ENCODE data around the gene ARPC1B.
"Not testable (repeated sequence)": the region's sequence is repeated elsewhere in the genome, so short reads cannot be mapped to it uniquely, and the experiment has no call there.

Gene ARPC1B

DNA sequence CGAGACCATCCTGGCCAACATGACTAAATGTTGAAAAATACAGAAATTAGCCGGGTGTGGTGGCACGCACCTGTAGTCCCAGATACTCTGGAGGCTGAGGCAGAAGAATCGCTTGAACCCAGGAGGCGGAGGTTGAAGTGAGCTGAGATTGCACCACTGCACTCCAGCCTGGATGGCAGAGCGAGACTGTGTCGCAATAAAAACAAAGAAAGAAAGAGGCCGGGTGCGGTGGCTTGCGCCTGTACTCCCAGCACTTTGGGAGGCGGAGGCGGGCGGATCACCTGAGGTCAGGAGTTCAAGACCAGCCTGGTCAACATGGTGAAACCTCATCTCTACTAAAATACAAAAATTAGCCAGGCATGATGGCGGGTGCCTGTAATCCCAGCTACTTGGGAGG, 12.7 kb downstream of the ARPC1B start:
- not testable (repeated sequence) for DNase-seq

DNA sequence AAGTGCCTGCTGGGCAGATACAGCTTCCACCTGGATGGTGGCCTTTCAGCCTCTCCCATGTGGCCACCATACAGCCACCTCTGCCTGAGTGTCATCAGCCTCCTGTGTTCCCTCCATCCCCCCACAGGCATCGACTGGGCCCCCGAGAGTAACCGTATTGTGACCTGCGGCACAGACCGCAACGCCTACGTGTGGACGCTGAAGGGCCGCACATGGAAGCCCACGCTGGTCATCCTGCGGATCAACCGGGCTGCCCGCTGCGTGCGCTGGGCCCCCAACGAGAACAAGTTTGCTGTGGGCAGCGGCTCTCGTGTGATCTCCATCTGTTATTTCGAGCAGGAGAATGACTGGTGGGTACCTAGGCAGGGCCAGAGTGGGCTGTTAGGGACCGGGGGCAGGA, 13.4 kb downstream of the ARPC1B start:
- DNase-seq = no peak

DNA sequence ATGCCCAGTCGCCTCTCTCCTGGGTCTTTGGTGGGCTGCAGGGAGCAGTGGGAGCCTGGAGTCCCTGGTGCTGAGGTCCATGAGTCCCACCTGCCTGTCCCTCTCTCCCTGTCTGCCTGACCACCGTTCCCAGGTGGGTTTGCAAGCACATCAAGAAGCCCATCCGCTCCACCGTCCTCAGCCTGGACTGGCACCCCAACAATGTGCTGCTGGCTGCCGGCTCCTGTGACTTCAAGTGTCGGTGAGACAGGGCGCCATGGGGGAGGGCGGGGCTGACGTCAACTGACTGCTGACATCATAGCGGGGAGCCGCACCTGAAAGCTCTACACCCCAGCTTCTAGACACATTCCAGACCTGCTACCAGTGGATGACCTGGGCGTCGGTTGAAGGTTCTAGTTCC, 15.2 kb downstream of the ARPC1B start:
- DNase-seq = no peak

DNA sequence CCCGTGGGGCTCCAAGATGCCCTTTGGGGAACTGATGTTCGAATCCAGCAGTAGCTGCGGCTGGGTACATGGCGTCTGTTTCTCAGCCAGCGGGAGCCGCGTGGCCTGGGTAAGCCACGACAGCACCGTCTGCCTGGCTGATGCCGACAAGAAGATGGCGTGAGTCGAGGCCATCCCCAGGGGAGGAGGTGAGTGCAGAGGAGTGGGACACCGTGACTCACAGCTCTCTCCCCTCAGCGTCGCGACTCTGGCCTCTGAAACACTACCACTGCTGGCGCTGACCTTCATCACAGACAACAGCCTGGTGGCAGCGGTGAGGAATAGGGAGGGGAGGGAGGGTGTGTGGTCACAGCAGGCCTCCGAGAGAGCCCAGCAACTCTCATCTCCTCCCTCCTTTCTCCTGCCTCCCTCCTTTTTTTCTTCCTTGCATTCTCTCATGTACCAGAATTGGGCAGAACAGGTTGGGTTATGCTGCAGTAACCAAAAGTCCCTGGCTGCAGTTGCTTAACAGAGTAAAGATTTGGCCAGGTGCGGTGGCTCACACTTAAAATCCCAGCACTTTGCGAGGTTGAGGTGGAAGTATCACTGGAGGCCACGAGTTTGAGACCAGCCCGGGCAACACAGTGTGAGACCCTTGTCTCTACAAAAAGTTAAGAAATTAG, 16.5 kb downstream of the ARPC1B start:
- DNase-seq = no peak

DNA sequence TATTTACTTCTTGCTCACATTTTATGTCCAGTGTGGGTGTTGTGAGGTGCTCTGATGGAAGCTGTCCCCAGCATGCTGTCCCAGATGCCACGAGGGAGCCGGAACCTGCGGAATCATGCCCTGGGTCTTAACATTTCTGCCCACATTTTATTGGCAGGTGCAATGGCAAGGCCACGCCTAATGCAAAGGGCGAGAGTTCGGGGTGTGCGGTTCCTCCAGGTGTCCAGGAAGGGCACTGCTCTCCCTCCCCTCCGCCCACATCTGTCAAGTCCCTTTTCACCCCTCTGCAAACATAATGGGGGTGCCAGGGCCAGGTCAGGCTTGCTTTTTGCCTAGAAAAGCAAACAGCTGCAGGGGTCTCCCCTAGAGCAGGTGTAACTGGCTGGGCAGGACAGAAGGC, 17.5 kb downstream of the ARPC1B start:
- no peak for DNase-seq

DNA sequence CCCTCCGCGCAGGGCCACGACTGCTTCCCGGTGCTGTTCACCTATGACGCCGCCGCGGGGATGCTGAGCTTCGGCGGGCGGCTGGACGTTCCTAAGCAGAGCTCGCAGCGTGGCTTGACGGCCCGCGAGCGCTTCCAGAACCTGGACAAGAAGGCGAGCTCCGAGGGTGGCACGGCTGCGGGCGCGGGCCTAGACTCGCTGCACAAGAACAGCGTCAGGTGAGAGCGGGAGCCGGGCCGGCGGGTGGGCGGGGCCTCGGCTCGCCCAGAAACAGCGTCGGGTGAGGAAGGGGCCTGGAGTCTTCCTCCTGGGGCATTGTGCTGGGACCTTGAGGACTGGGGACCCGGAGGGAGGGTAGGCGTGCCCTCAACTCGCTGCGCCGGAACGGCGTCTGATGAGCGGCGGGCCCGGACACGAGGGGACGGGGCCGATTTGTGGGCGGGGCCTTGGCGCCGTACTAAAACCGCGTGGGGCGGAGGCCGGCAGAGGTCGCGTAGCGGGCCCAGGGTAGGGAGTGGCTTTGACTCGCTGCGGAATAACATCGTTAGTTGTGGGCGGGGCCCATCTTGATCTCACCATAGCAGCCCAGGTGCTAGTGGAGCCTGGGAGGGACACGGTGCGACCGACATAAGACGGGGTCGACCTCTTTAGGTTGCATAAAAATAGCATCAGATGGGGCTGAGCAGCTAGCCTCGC, 18.3 kb downstream of the ARPC1B start:
- DNase-seq = peak; percentile 87

DNA sequence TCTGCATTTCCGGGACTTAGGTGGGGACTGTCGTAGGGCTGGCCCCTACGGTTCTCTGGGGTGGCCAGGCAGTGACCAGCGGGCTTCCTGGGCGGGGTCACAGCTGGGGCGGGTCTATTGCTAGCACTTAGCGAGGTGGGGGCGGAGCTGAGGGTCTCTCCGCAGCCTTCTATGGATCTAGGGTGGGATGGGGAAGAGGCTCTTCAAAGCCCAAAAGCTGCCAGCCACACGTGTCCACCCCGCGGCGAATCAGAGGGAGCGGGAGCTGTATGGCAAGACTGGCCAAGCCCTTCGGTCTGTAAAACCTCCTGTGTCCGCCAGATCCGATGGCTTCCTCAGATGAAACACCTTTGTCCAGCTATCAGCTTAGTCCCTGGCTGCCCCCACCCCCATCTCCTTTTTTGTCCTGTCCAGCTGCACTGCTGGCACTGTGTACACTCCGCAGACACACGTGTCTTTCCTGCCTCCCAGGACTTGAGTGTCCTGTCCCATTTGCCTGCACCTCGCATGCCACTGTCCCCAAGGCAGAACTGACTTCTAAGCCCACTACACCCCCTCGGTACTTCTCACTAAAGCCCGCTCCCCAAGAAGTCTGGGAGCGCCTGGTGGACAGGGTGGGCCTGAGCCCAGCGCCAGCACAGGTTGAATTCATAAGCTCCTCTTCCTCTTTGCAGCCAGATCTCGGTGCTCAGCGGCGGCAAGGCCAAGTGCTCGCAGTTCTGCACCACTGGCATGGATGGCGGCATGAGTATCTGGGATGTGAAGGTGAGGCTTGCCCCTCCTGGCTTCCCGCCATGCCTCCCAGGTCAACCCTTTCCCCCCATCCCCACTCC, 19.0 kb downstream of the ARPC1B start:
- no peak for DNase-seq

DNA sequence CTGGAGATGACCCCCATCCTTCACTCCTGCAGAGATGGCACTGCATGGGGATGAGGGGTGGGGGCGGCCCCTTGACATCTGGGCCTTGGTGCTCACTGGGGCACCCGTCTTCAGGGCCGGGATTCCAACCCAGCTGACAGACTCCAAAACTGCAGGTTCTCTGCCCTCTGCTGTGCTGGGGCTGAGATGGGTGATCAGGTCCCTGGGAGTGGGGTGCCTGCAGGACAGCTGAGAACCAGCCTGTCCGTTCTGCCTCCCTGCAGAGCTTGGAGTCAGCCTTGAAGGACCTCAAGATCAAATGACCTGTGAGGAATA, 19.6 kb downstream of the ARPC1B start:
- no peak for DNase-seq

DNA sequence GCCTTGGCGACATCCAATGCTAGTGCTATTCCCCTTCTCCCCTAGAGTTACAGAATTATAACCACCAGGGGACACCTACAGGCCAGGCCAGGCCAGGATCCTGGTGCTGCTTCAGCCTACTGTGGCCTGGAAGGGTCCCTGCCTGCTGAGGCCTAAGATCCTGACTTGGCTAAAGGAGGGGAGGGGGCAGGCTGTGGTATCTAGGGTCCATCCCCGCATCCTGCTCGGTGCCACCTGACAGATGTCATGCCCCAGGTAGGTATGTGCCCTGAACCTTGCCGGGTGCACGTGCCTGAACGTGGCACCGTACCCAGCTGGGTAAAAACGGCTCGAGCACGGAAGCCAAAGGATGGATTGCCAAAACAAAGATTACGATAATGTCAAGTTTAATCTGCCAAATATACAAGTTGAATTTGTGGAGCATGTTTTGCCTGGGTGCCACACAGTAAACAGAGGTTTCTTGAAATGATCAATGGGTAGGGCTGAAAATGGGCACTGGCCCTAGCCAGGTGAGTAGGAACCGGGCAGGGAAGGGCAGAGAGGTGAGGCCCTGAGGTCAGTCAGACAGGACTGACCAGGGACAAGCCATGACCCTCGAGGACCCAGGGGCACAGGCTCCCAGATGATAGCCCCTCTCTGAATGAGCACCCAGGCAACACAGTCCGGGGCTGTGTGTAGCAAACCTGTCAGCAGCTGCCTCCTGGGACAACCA, 21.2 kb downstream of the ARPC1B start:
- no peak for DNase-seq

DNA sequence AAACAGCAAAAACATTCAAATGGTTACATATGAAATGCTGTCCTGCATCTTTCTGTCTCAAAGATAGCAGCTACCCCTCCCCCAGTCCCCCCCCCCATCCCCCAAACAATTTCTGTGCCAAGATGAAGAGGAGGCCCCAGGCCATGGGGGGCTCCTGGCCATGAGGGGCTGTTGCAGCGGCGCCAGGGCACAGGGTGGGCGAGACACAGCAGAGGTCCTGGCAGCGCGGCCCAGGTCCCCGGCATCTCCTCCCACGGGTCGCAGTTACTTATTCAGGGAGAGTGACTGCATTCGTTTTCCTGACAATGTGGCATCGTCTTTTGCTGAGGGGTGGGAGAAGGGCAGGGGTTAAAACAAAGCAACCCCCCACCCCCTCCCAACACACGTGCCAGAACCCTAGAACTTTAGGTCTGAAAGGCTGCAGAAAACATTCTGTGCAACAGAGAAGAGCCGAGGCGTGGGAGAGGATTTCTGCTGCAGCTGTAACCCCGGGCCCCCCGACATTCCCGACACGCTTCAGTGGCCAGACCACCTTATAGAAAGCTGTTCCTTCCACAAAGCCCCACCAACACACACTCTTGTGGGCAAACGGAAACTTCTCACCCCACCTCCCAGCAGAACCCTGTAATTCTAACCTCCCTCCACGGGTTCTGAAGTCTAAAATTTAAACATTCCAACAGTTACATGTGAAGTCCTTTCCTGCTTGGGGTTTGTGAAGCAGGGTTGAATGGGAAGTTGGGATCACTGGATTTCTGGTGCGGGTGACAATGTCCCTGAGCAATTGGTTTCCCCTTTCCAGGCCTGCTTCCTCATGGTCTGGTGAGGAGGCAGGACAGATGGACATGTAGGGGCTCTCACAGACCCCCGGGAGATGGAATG, 22.1 kb downstream of the ARPC1B start:
- no peak for DNase-seq

DNA sequence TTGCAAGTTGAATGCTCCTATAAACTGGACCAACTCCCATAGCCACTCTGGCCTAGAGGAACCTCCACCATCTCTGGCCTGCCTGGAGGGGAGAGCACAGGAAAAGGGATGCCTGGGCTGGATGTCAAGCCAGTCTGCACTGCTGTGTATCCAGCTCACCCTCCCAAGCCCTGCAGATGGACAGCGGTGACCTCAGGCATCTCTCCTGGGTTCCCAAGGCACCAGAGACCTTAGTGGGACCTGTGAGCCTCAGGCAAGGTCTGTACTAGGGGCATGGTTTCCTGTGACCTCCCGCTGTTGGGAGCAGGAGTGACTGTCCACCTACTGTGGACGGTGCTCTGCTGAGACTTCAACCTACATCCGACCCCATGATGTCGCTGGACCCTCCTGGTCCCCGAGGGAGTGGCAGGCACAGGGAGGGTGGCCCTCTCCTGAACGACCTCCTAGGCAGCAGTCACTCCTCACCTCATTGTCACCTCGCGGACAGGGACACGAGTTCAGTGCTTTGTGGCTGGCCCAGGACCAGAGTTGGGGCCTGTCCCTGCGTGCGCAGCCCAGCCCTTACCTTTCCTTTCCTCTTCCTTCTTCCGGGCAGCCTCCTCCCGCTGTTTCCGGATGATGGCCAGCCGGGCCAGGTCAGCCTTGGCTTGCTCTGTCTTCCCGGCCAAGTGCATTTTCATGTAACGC, 22.9 kb downstream of the ARPC1B start:
- DNase-seq = no peak

DNA sequence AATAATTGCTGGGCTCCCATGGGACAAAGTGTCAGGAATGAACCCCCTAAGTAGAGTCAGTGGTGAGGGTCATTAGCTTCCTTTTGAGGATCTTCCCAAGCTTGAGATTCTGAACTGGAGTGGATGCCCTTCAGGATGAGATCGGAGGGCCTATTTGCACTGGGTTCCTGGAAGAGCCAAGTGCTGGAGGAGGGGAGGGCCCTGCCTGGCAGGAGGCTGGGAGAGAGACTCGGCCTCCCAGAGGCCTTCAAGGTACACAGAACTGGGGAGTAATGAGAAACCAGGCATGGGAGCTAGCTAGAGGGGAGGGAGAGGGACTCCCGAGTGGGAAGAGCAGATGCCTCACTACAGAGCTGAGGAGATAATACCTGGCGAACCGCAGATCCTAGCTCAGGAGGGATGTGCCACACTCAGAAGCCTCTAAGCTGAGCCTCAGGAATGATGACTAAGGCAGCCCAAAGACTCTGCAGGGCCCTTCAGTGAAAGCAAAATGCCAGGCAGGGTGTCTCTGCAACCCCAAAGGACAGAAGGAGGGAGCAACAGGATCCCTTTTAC, 24.4 kb downstream of the ARPC1B start:
- DNase-seq = no peak

DNA sequence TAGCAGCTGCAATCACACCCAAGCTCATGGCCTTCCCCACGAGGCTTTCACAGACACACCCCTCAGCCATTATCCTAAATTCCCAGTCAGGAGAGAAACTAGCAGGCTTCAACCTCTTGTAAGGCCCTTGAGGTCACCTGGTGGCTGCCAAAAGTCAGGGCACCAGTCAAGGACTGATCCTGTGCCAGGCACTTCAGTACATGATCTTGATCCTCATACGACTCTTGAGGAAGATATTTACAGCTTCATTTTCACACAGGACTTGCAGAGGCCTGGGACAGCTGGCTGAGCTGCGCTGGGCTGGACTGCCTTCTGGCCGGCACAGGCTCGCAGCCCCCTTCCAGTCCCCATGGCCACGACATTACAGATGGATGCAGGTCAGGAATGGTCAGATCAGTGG, 25.1 kb downstream of the ARPC1B start:
- no peak for DNase-seq

DNA sequence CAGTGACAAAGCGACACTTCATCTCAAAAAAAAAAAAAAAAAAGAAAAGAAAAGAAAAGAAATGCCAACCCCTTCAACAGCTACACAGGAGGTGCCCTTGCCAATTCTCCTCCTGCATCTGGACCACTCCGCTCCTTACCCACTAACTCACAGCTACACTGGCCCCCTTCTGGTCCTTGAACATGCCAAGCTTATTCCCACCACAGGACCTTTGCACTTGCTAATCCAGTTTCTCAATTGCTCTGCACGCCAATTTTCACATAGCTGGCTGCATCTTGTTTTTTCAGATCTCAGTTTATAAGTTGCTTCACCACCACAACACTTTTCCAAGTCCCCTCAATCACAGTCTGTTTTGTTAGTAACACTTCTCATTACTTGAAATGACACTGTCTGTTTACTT, 28.3 kb downstream of the ARPC1B start:
- no peak for DNase-seq

DNA sequence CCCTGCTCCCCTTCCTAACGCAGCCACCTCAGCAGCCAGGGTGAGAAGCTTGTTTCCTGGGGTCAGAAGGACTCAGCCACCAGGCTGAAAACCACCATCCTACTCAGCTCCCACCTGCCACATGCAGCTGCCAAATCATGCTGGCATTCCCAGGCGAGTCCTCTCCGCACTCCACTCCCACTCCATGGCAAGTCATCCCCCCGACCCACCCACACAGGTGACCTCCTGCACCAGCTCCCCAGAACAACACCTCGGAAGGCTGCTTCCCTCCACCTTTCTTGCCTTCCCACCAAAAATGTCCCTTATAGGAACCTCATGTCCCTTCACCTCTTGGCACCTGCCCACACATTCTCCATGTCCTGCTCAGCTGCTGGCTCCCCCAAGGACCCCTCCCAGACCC, 29.2 kb downstream of the ARPC1B start:
- DNase-seq = no peak

DNA sequence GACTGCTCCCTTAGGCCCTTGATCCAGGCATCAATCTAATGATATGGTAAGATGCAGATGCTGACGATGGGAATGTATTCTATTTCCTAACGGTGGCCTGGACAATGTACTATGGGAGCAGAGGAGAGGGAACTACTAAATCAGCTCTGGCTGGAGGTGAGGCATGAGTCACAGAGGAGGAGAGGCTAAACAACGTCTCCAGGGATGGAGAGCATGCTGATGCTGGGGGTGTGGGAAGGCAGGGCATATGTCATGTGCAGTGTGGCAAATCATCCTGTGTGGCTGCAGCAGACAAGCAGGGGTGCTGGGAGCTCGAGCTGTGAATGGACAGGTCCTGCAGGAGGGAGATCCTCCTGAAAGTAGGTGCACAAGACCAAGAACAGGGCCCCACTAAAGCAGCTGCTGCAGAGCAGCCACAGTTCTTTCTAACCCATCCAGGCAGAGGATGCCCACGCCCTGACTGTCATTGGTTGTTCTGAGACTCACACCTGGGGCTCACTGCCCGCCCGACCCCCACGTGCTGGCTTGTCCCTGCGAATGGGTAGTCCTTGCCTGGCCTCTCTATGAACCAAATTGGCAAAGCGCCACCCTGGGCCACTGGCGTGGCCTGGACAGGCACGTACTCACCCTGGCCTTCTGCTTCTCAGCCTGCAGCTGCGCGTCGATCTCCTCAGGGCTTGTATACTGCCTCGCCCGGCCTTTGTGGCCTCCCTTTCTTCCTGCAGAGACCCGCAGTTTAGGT, 29.9 kb downstream of the ARPC1B start:
- no peak for DNase-seq

DNA sequence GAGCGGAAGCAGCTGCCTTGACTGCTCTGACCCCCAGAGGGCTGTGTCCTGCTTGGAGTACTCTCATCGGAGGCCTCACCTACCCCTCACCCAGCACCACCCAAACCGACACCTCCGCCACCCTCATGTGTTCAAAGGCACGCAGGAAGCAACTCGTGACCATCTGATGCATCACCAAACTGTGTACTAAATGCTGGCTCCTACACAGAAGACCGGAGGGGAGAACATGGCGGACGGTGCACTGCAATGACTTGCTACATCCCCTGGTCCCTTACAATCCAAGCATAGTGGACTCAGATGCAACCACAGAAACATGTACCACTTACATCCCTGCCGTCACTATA, 30.4 kb downstream of the ARPC1B start:
- no peak for DNase-seq

DNA sequence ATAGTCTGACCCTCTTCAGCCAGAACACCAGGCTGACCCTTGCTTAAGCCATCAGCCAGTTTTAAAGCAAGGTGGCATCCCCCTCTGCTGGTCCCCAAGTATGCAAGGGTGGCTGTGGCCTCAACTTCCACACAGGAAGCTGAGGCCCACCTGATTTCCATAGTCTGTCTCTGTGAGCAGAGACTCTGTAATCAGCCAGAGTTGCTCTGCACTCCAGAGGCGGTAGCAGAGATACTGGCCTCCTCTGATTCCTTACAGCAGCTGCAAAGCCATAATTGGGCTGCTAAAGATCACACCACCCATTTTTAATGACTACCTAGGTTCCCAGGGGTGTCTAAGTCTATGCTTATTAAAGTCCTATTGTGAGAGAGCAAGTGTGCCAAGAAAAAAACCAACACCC, 32.0 kb downstream of the ARPC1B start:
- no peak for DNase-seq

DNA sequence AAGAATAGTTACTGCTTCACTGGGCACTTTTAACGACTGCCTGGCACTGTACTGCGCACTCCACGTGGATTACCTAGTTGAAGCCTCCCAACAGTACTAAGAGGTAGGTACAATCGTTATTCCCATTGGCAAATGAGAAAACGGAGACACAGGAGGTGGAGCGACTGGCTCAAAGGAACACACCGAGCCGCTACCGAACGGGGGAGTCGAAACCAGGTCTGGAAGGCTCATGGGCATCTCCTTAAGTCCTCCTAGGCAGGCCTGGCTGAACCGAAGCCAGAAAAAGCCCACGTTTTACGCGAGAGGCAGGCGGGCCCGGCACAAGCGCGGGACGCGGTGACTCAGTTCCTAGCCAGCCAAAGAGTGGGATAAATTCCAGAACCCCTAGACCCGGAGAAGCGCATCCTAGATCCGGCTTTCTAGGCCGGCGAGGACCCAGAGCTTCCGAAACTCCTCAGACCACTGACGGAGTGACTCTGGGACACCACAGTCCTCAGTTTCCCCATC, 33.4 kb downstream of the ARPC1B start:
- no peak for DNase-seq

Data from right kidney (tissue), 1 donor.